Transverse colon (tissue), 3 donors: ENCODE measurements around the gene DLG2.

Experiments
- CTCF ChIP-seq, 5 experiments: fragments of 200-600 bp in 3 of 5; fragments of 450-650 bp in 2 of 5; sonication (generic) in 3 of 5; IDR thresholded peaks; 1 replicate in 2 of 5; 2 replicates in 3 of 5; pipeline ENCODE4 v1.5.1; 2016 to 2017; ENCODE audit warnings: antibody characterized with exemption in 5 of 5, inconsistent platforms in 3 of 5, mild to moderate bottlenecking in 2 of 5, moderate library complexity in 1 of 5
- POLR2A ChIP-seq: fragments of 450-650 bp; IDR thresholded peaks from one replicate; pipeline ENCODE4 v1.6.1; 2016; ENCODE audit warnings: antibody characterized with exemption, mild to moderate bottlenecking, moderate library complexity

DNA sequence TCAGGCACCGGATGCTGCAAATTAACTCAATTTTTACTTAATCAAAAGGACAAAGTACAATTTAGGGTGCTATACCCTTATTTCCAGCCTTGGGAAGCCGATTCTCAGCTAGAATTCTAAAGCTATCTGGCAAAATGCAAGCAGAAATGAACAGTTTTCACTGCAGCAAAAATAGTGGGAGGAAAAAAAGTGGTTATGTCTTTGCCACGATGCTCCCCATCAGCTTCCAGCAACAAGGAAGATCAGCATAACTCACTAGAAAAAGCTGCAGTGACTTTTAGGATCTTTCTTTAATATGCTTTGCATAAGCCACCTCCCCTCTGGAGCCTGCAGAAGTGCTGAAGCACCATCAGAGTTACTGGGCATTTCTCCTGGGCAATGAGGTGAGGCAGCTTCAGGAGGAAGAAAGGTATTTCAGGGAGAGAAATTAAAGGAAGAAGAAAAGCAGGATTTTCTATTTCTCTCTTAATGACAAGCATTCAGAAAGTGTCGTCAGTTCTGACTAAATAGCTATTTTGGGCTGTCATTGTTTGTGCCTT is 702.9 kb downstream of the DLG2 start:
- TF ChIP-seq CTCF (IDR thresholded peaks at IDR 0.05) (no peak), POLR2A (no peak)
